ENCODE measurements around the gene NUTM2F.

DNA sequence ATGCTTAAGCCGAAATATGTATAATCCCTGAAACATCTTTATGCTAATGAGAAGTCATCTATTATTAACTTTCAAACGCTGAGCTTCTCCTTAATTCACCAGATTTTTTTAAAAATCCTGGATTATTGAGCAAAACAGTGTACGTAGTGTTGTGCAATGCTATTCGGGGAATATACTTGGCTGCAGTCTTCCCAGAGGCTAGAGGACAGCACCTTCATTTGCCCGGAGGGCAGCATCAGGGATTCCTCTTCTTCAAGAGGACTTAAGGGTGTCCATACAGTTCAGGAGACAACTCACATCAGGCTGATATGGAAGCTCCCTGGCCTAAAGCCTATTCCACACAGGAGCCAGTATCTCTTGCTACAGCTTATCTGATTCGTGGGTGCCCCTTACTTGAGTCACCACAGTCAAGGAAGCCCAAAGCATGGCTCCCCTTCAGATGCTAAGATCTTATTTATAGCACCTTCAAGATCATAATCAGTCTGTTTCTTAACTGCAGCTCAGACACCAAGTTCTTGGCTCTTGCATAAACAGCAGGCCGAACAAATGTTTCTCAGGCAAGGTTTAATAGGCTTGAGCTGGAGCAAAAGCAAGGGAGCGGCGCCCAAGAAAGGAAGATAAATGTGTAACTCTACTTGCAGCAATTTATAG is 29.4 kb downstream of the NUTM2F start:
- TF ChIP-seq, protein P1, sequence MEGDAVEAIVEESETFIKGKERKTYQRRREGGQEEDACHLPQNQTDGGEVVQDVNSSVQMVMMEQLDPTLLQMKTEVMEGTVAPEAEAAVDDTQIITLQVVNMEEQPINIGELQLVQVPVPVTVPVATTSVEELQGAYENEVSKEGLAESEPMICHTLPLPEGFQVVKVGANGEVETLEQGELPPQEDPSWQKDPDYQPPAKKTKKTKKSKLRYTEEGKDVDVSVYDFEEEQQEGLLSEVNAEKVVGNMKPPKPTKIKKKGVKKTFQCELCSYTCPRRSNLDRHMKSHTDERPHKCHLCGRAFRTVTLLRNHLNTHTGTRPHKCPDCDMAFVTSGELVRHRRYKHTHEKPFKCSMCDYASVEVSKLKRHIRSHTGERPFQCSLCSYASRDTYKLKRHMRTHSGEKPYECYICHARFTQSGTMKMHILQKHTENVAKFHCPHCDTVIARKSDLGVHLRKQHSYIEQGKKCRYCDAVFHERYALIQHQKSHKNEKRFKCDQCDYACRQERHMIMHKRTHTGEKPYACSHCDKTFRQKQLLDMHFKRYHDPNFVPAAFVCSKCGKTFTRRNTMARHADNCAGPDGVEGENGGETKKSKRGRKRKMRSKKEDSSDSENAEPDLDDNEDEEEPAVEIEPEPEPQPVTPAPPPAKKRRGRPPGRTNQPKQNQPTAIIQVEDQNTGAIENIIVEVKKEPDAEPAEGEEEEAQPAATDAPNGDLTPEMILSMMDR (IDR thresholded peaks at IDR 0.05; ENCODE audit: low read depth, low read length) = no peak
- TF ChIP-seq EZH2phosphoT487 (IDR thresholded peaks at IDR 0.05; ENCODE audit: low read depth) = no peak

Data from OCI-LY3 (cell line).